DMS 273 (cell line): ENCODE data around the gene ZNF200.
"Not testable (repeated sequence)": the region's sequence is repeated elsewhere in the genome, so short reads cannot be mapped to it uniquely, and the experiment has no call there.

Source experiments
- DNase-seq: peaks from one replicate; lab custom pipeline; 2025; ENCODE audit not compliant: unreplicated experiment; lab: John Stamatoyannopoulos, UW

The ZNF200 gene

DNA sequence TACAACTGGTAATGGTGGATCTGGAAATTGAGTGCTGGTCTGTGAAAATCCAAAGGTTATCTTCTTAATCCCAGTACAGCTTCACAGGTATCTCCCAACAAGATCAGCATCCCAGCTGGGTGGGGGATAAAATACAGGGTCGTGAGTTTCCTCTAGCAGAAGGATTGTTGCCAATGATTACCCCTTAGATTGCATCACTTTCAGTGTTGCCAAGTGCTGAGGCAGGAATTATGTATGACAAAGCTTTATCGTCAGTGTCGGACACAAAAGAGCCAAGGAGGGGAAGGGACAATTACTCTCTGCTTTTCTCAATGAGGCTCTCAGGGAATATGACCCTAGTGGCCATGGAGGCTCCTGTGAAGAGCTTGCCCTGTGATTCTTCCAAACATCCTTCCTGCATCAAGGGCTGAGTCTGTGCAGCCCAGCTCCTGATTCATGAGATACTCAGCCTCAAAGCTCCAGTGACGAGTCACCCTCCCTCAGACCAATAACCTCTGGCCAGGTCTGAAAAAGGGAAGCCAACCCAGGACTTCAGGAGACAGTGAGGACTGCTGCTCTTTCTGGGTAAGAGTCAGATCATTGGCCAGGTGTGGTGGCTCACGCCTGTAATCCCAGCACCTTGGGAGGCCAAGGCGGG is 31.9 kb downstream of the ZNF200 start:
- DNase-seq = no peak

DNA sequence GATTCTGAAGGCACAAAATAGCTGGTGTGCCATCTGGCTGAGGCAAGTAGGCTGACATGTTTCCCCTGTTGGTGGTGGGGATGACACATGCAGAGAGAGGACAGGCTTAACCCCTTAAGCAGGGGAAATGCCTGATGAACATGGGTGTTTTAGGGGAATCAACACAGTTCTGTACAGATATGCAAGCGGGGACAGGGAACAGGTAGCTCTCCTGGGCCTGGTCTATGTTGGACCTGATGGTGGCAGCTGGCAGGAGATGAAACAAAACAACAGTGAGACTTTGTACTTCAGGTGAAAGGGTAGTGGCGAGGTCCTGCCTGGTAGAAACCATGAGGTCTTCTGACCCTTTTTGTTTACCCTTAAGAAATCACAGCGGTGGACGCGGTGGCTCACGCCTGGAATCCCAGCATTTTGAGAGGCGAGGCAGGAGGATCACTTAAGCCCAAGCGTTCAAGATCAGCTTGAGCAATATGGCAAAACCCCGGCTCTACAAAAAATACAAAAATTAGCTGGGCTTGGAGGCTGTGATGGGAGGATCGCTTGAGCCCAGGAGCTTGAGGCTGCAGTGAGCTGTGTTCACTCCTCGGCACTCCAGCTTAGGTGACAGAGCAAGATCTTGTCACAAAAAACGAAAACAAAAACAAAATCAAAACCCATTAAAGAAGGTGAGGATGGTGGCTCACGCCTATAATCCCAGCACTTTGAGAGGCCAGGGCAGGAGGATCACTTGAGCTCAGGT is 36.5 kb downstream of the ZNF200 start:
- peak; percentile 79 for DNase-seq

DNA sequence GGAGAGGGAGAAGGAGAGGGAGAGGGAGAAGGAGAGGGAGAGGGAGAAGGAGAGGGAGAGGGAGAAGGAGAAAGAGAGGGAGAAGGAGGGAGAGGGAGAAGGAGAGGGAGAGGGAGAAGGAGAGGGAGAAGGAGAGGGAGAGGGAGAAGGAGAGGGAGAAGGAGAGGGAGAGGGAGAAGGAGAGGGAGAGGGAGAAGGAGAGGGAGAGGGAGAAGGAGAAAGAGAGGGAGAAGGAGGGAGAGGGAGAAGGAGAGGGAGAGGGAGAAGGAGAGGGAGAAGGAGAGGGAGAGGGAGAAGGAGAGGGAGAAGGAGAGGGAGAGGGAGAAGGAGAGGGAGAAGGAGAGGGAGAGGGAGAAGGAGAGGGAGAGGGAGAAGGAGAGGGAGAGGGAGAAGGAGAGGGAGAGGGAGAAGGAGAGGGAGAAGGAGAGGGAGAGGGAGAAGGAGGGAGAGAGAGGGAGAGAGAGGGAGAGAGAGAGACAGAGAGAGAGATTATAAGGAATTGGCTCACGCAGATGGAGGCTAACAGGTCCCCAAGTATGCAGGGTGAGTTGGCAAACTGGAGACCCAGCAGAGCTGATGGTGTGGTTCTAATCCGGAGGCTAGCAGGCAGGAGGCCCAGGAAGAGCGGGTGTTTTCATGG is 37.1 kb downstream of the ZNF200 start:
- not testable (repeated sequence) for DNase-seq

GRCh38 chr16:3195975-3196374 is 39.0 kb downstream of the ZNF200 start:
- peak; percentile 73 for DNase-seq

DNA sequence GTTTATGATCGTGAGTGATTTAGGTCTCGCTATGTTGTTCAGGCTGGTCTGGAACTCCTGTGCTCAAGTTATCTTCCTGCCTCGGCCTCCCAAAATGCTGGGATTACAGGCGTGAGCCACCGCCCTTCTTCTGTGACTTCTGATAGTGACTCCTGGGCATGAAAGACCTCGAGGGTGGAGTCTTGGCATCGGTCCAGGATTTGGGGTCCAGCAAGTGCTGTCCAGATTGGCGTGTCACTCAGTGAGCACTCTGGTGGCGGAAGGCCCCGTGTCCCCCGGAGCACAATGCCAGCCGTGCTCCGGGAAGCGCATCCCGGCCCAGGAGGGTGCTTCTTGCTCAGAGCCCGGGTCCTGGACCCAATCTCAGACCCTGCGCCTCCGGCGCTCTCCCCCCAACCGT is 40.2 kb downstream of the ZNF200 start:
- DNase-seq = no peak

- DNase-seq = peak; percentile 80
Measured at GRCh38 chr16:3193221-3194212, 41.4 kb downstream of the ZNF200 start.

DNA sequence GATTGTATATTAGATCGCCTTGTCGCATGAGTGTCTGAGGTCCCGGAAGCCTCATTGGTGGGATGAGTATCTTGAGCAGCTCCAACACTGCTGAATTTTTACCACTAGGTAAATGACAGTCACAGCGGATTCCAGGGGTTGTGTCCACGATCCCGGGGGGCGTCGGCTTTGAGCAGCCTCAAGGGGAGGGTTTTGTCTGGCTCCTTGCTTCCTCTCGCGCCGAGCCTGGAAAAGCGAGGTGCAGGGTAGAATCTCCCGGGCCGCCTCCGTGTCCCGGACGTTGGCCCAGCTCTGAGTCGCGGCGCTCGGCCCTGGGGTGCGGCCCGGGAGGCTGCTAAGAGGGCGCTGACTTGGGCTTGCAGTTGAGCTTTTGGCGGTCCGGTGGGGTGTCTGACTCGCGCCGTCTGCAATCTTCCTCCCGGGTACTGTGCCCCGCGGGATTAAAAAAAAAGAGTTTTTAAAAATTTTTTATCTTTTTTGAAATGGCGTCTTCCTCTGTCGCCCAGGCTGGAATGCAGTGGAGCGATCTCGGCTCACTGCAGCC is 42.4 kb downstream of the ZNF200 start:
- no peak for DNase-seq

DNA sequence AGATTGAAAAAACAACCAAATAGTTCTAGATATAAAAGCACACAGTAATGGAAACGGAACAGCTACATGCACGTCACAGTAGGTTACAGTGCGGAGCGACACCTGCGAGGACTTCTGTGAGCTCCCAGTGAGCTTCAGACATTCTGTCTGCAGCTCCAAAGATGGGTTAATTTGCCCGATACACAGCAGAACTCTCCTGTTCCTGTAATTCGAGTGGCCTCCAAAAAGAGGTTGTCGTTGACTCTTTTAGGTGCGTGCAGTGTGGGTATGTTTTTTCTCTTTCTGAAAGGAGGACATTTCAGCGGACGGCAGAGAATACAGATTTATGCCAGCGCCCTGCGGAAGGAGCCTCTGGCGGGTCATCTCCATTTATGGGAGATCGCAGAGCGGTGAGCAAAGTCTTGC is 44.0 kb downstream of the ZNF200 start:
- no peak for DNase-seq

DNA sequence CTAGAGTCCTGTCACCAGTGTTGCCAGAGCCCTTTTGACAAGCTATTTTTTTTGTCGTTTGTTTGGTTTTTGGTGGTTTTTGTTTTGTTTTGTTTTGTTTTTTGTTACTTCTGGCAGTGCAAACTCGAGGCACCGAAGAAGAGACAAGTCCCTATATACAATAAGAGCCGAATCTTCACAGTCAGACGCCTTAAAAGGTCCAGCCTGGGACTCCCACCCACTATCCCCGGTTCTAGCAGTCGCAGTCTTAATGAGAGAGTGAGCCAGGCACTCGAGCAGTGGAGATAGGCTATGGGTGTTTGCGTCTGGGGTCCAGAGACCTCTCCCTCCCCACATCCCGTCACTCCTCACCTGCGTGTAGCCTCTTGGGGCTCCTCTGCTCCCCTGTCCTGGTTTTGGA is 45.1 kb downstream of the ZNF200 start:
- peak; percentile 60 for DNase-seq

GRCh38 chr16:3188925-3189825 is 45.8 kb downstream of the ZNF200 start:
- DNase-seq = peak; percentile 95

DNA sequence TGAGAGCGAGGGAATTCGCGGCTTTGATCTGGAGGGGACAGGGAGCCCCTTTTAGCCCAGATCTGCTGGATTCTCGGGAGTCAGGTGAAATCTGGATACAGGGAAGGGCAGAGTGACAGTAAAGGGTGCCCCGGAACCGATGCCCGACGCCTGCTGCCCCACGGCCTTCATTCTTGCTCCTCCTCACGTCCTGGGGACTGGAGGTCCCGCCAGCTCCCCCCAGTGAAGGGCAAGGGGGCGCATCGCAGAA is 46.4 kb downstream of the ZNF200 start:
- DNase-seq = no peak

- peak; percentile 91 for DNase-seq
Measured at GRCh38 chr16:3187798-3188674, 46.9 kb downstream of the ZNF200 start, which contains the start of gene OR1F1. TSS of gene OR1F1 (plus strand) at chr16:3188204.

DNA sequence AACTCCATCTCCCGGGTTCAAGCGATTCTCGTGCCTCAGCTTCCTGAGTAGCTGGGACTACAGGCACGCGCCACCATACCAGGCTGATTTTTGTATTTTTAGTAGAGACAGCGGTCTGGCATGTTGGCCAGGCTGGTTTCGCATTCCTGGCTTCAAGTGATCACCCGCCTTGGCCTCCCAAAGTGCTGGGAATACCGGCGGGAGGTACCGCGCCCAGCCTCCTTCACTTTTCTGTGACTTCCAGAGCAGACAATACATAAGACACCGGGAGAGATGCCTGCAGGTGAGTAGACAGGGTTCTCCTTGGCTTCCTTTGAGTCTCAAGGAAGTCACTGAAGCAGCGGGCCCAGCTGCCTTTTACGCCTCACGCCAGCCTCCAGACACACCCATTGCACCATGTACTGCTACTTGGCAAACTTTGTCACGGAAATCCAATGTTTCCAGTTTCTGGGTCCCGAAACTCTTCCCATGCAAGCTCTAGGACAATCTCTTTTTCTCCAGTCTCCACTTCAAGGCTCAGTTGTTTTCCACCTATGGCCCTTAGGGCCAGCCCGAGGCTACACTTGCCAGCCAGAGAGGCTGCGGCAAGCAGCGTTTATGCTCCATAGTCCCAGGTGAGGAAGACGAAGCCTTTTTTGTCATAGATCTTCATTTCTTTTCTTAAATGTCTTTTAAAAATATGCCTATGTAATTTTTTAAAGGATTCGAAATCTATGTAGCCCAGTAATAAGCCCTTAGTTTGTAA is 47.8 kb downstream of the ZNF200 start:
- no peak for DNase-seq

GRCh38 chr16:3183445-3184139 is 51.4 kb downstream of the ZNF200 start:
- DNase-seq = no peak

DNA sequence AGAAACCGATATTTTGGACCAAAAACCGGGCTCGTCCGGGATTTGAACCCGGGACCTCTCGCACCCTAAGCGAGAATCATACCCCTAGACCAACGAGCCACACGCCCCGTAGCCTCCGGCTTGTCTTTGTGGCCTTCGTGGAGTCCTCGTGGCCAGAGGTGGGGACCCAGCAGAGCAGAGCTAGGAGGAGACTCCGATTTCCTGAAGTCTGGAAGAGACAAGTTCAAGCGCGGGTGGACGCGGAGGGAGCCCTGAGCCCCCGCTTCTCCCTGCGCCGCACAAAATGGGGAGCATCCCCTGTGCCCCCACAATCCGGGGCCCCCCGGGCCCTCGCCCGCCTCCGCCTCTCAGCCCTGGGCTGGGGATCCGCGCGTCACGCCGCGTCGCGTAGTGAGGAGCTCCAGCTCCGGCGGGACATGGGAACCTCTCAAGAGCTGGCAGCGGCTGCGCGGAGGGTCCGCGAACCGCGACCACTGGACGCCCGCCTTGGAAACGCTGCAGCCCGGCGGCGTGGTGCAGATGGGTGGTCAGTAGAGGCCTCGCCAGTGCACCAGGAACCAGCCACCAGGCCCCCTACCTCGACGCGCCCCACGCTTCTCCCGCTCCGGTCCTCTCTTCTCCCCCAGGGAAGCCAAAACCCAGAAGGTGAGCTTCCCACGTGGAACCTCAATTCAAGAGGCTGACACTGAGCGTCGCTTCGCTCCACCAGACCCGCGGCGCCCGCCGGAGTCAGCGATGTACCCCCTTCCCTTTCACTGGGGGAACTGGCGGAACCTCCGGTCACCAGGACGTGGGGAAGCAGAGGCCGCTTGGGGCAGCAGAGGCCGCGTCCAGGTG is 52.1 kb downstream of the ZNF200 start:
- DNase-seq = peak; percentile 91

DNA sequence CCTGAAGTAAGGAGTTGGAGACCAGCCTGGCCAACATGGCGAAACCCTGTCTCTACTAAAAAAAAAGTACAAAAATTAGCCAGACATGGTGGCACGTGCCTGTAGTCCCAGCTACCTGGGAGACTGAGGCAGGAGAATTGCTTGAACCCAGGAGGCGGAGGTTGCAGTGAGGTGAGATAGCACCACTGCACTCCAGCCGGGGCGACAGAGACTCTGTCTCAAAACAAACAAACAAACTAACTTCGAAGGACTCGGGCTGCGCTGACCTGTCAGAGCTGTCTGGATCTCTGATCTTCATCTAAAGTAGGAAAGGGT is 52.7 kb downstream of the ZNF200 start:
- not testable (repeated sequence) for DNase-seq

DNA sequence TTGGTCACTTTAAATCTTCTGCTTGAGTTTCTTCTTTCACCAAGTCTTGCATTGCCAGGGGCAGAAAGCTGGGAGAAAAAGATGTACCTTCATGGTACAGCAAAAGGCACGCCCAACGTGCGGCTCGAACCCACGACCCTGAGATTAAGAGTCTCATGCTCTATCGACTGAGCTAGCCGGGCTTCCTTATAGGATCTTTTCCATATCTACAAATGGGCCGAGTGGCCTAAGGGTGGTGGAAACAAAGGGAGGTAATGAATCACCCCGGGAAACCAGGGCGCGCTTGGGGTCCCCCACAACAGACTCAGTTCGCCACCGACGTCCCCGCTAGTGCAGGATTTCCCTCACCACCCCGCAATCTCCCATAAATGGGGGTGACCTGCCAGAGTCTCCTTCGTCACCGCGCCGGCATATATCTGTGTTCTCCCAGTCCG is 54.5 kb downstream of the ZNF200 start:
- peak; percentile 88 for DNase-seq
